GM21737 (cell line): ENCODE measurements around the gene PKDCC.
A peak's percentile ranks its signal among the peaks of the same experiment; 100 is the strongest.

ENCODE experiments used
- ATAC-seq: cut with Tn5 transposase; IDR thresholded peaks from one replicate; pipeline ENCODE4 v1.9.1; 2021; ENCODE audit warnings: mild to moderate bottlenecking, moderate library complexity; ENCODE audit not compliant: unreplicated experiment

Gene PKDCC

GRCh38 chr2:42047488-42048298 is at the start of gene PKDCC:
Gene PKDCC, plus strand, starts transcription at chr2:42048021. Its CDS starts 179 bp downstream, at chr2:42048200.
- peak; percentile 49 for ATAC-seq

- ATAC-seq, result no peak
Measured at GRCh38 chr2:41998186-41999127, 49.4 kb upstream of the PKDCC start.

- no peak for ATAC-seq
Measured at GRCh38 chr2:41999128-41999480, 48.7 kb upstream of the PKDCC start.

GRCh38 chr2:41999592-42000281 is 48.1 kb upstream of the PKDCC start:
- no peak for ATAC-seq

- ATAC-seq, result no peak
Measured at GRCh38 chr2:42001711-42002201, 46.1 kb upstream of the PKDCC start.

GRCh38 chr2:42007551-42007950 is 40.3 kb upstream of the PKDCC start:
- no peak for ATAC-seq

GRCh38 chr2:42008241-42008921 is 39.4 kb upstream of the PKDCC start:
- ATAC-seq, result no peak

GRCh38 chr2:42009657-42010580 is 37.9 kb upstream of the PKDCC start:
- no peak for ATAC-seq

GRCh38 chr2:42010743-42011298 is 37.0 kb upstream of the PKDCC start:
- no peak for ATAC-seq

GRCh38 chr2:42012137-42012536 is 35.7 kb upstream of the PKDCC start:
- ATAC-seq, result no peak

- ATAC-seq, result no peak
Measured at GRCh38 chr2:42012651-42013050, 35.2 kb upstream of the PKDCC start.

- ATAC-seq, result no peak
Measured at GRCh38 chr2:42013409-42013808, 34.4 kb upstream of the PKDCC start.

- ATAC-seq, result no peak
Measured at GRCh38 chr2:42021464-42021863, 26.4 kb upstream of the PKDCC start.

GRCh38 chr2:42025151-42025582 is 22.7 kb upstream of the PKDCC start:
- no peak for ATAC-seq

- no peak for ATAC-seq
Measured at GRCh38 chr2:42026272-42026671, 21.5 kb upstream of the PKDCC start.

- peak; percentile 71 for ATAC-seq
Measured at GRCh38 chr2:42028571-42029148, 19.2 kb upstream of the PKDCC start.

- no peak for ATAC-seq
Measured at GRCh38 chr2:42029171-42029570, 18.6 kb upstream of the PKDCC start.

GRCh38 chr2:42029639-42030199 is 18.1 kb upstream of the PKDCC start:
- ATAC-seq, result no peak
